ENCODE results near the gene COX4I2. TPM values are rescaled to one million over a fixed set of nuclear protein-coding genes. Genes with fewer than 3 reads are reported as not detected.

Gene COX4I2
- total RNA-seq, 2 experiments from 2014 or later: not detected

DNA sequence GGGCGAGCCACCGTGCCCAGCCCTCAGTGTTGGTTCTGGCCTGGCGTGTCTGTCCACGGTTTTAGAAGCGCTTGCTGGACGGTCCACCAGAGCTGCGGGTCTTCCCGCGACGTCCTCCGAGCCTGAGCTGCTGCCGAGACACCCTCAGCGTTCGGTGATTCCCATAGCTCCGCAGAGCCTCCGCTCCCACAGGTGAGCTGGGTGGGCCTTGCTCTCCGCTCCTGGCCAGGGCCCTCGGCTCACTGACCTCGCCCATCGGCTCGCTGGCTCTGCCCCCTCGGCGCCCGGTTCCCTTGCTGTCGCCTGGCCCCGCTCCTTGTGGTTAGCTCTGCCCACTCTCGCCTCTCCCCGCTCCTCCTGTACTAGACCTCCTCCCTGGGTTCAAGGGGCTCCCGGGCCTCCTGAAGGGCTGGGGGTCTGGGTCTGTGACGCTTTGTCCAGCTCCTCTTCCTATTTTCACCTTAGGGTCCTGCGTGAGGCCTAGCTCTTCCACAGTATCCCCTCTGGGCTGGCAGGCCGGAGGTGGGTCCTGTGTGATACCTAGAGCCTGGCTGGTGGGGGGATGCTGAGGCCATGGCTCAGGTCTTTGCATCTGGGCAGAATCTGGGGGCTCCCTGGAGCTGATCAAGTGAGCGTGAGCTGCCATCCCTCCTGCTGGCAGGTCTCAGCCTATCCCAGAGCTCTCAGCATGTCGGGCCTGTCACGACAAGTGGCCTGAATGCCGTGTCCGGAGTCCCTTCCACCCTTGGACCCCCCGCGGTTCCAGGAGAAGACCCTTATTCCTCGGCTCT lies 5.0 kb upstream of the COX4I2 start:
- TF ChIP-seq, protein P1, sequence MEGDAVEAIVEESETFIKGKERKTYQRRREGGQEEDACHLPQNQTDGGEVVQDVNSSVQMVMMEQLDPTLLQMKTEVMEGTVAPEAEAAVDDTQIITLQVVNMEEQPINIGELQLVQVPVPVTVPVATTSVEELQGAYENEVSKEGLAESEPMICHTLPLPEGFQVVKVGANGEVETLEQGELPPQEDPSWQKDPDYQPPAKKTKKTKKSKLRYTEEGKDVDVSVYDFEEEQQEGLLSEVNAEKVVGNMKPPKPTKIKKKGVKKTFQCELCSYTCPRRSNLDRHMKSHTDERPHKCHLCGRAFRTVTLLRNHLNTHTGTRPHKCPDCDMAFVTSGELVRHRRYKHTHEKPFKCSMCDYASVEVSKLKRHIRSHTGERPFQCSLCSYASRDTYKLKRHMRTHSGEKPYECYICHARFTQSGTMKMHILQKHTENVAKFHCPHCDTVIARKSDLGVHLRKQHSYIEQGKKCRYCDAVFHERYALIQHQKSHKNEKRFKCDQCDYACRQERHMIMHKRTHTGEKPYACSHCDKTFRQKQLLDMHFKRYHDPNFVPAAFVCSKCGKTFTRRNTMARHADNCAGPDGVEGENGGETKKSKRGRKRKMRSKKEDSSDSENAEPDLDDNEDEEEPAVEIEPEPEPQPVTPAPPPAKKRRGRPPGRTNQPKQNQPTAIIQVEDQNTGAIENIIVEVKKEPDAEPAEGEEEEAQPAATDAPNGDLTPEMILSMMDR (conservative IDR thresholded peaks at IDR 0.05; ENCODE audit: low read length): no peak
- TF ChIP-seq EZH2phosphoT487 (IDR thresholded peaks at IDR 0.05; ENCODE audit: borderline replicate concordance, low read depth, low read length): no peak
- BruUV-seq (replicated peaks): no TSS peak
- no peak overlapping the region for H3K27ac ChIP-seq (ENCODE audit: low read depth, low read length, poor library complexity, severe bottlenecking)
- ChIA-PET CTCF (ENCODE audit: unreplicated experiment) (interaction anchor here (2.7 kb wide), 1 partner anchor 91 kb away, joined by 20 read pairs; the partner anchor contains the start of gene BCL2L1), POLR2A (interaction anchor here (2.0 kb wide), 1 partner anchor 91 kb away, joined by 11 read pairs; no protein-coding TSS in a partner anchor)
- H3K4me2 ChIP-seq (ENCODE audit: low read length): no peak overlapping the region
- intact Hi-C loops (cut with micrococcal nuclease; ENCODE audit: unreplicated experiment): no loop called here
- no peaks in the 10 kb centered on the region for H3K9me3 ChIP-seq (ENCODE audit: low read length)
- DNase-seq (ENCODE audit: low spot score): no peak
- H4K20me1 ChIP-seq (ENCODE audit: insufficient read depth, low read length): no peaks in the 10 kb centered on the region
- no peak overlapping the region for H3K4me3 ChIP-seq (ENCODE audit: low read depth, low read length, poor library complexity, severe bottlenecking)
- no peaks in the 10 kb centered on the region for H3K36me3 ChIP-seq (ENCODE audit: insufficient read depth, low read length)
- H2AFZ ChIP-seq (ENCODE audit: low read length): no peak overlapping the region
- H3K4me1 ChIP-seq (ENCODE audit: insufficient read depth, low read length, poor library complexity, severe bottlenecking): peaks cover 7% of the 10 kb centered on the region
- H3K9me2 ChIP-seq (ENCODE audit: insufficient read depth, low read length): no peaks in the 10 kb centered on the region
- no peaks in the 10 kb centered on the region for H3K79me2 ChIP-seq (ENCODE audit: insufficient read depth, low read depth, low read length)

DNA sequence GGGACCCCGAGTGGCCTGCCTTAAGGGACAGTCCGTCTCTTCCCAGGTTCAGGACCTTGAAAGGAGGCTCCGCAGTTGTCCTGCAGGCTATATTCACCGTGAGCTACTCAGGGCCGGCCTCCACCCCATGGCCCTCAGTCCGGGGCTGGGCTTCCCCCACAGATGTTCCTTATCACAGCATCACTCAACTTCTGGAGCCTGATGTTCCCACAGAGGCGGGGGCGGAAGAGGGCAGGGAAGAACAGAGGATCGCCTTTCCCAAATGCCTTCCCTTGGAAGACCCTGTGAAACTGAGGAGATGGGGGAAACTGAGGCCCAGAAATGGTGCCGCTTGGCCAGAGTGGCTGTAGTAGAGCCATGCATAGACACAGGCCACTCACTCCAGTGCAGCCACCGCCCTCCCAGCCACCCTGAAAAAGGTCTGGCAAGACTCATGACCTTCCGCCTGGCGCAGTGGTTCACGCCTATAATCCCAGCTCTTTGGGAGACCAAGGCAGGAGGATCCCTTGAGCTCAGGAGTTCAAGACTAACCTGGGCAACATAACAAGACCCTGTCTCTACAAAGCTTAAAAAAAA lies 4.3 kb upstream of the COX4I2 start:
- Histone ChIP-seq H3K9me2 (ENCODE audit: insufficient read depth, low read length) (no peaks in the 10 kb centered on the region), H3K9me3 (ENCODE audit: low read length) (no peaks in the 10 kb centered on the region), H4K20me1 (ENCODE audit: insufficient read depth, low read length) (no peaks in the 10 kb centered on the region), H2AFZ (ENCODE audit: low read length) (no peak overlapping the region), H3K4me1 (ENCODE audit: insufficient read depth, low read length, poor library complexity, severe bottlenecking) (peaks cover 7% of the 10 kb centered on the region), H3K27ac (ENCODE audit: low read depth, low read length, poor library complexity, severe bottlenecking) (no peak overlapping the region), H3K4me3 (ENCODE audit: low read depth, low read length, poor library complexity, severe bottlenecking) (no peak overlapping the region), H3K4me2 (ENCODE audit: low read length) (no peak overlapping the region), H3K79me2 (ENCODE audit: insufficient read depth, low read depth, low read length) (no peaks in the 10 kb centered on the region), H3K36me3 (ENCODE audit: insufficient read depth, low read length) (no peaks in the 10 kb centered on the region)
- ChIA-PET CTCF (ENCODE audit: unreplicated experiment) (interaction anchor here (0.8 to 2.7 kb wide), 4 partner anchors 28 to 90 kb away, joined by 3 to 20 read pairs (median 5); partner anchors contain the start of genes BCL2L1 and ID1), POLR2A (interaction anchor here (0.6 to 2.0 kb wide), 5 partner anchors 66 to 195 kb away, joined by 3 to 11 read pairs (median 4); no protein-coding TSS in a partner anchor)
- TF ChIP-seq EZH2phosphoT487 (IDR thresholded peaks at IDR 0.05; ENCODE audit: borderline replicate concordance, low read depth, low read length): no peak
- TF ChIP-seq, protein P1 (conservative IDR thresholded peaks at IDR 0.05; ENCODE audit: low read length): no peak
- BruUV-seq (replicated peaks): no TSS peak
- DNase-seq (ENCODE audit: low spot score): no peak
- intact Hi-C loops (cut with micrococcal nuclease; ENCODE audit: unreplicated experiment): no loop called here

DNA sequence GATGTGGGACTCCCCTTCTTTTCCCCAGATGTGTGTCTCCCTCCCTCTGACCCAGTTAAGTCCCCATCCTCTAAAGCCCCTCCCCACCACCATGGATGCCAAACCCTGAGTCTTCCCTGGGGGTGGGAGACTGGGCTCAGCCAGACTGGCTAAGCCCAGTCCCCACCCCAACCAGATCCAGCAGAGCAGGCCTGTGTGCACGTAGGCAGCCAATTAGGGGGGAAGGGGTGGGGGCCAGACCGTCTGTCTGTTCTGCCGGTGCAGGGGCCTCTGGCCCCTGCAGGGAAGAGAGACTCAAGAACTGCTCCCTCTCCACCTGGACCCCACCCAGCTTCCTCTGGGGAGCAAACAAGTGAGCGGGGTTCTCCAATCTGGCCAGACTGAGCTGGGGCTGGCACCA lies 605 bp downstream of the COX4I2 start:
- BruUV-seq (replicated peaks): no TSS peak

More for the DNA sequence above, 605 bp downstream of the COX4I2 start:
- Histone ChIP-seq H3K9me3 (ENCODE audit: low read length) (no peaks in the 10 kb centered on the region), H4K20me1 (ENCODE audit: insufficient read depth, low read length) (no peaks in the 10 kb centered on the region), H3K4me3 (ENCODE audit: low read depth, low read length, poor library complexity, severe bottlenecking) (no peak overlapping the region), H3K79me2 (ENCODE audit: insufficient read depth, low read depth, low read length) (no peaks in the 10 kb centered on the region), H3K4me1 (ENCODE audit: insufficient read depth, low read length, poor library complexity, severe bottlenecking) (peaks cover 5% of the 10 kb centered on the region), H3K36me3 (ENCODE audit: insufficient read depth, low read length) (no peaks in the 10 kb centered on the region), H2AFZ (ENCODE audit: low read length) (no peak overlapping the region), H3K27ac (ENCODE audit: low read depth, low read length, poor library complexity, severe bottlenecking) (no peak overlapping the region), H3K4me2 (ENCODE audit: low read length) (no peak overlapping the region), H3K9me2 (ENCODE audit: insufficient read depth, low read length) (no peaks in the 10 kb centered on the region)
- ChIA-PET POLR2A (no interaction called here), CTCF (ENCODE audit: unreplicated experiment) (no interaction called here)
- intact Hi-C loops (cut with micrococcal nuclease; ENCODE audit: unreplicated experiment): no loop called here
- DNase-seq (ENCODE audit: low spot score): no peak
- TF ChIP-seq, protein P1 (conservative IDR thresholded peaks at IDR 0.05; ENCODE audit: low read length): no peak
- no peak for TF ChIP-seq EZH2phosphoT487 (IDR thresholded peaks at IDR 0.05; ENCODE audit: borderline replicate concordance, low read depth, low read length)

Measured in OCI-LY7 (cell line).